NB4 (cell line): Measurements from ENCODE around the gene CNEP1R1.

Experiments
- CTCF ChIP-seq: IDR thresholded peaks from one replicate; pipeline ENCODE4 v1.5.1; 2012; ENCODE audit warnings: low read depth, low read length
- POLR2A ChIP-seq: IDR thresholded peaks from 2 replicates; pipeline ENCODE4 v1.6.1; 2011; ENCODE audit warnings: mild to moderate bottlenecking; ENCODE audit not compliant: insufficient read length; ENCODE audit errors: extremely low read depth

- TF ChIP-seq CTCF (no peak), POLR2A (no peak)
Observed at GRCh38 chr16:50007744-50008143, 17.3 kb upstream of the CNEP1R1 start.
